ENCODE results near the gene CRYAA.
"Not testable (repeated sequence)": the region's sequence is repeated elsewhere in the genome, so short reads cannot be mapped to it uniquely, and the experiment has no call there.

- TF ChIP-seq CTCF, POLR2AphosphoS5, POLR2A (IDR thresholded peaks at IDR 0.05): not testable (repeated sequence)
Measured at GRCh38 chr21:43181033-43181432, 12.2 kb downstream of the CRYAA start.
